Measurements from ENCODE around the gene CCR8.
"Not testable (repeated sequence)": the region's sequence is repeated elsewhere in the genome, so short reads cannot be mapped to it uniquely, and the experiment has no call there.

CCR8 gene

DNA sequence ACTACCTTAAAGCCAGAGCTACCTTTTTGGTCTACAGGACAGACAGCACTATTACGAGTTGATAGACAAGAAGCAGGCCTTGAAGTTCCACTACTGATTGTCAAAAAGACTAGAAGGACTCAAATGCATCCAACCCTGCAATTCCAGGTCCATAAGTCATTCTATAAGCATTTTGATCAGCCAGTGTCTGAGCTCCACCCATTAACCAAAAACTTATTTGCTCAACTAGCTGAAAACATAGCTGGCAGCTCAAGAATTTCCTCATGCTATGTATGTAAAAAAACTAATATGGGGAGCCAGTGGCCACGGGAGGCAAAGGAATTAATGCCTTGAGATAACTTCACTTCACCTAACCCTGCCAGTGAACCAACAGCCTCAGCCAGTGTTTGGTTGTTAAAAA is 21.6 kb downstream of the CCR8 start:
- H3K27ac ChIP-seq (replicated peaks; ENCODE audit: low read length); DNase-seq (ENCODE audit: low spot score); H3K9ac ChIP-seq (ENCODE audit: low read depth, low read length, poor library complexity); H3K36me3 ChIP-seq (replicated peaks in 1 of 2; ENCODE audit: control insufficient read depth in 2 of 2, insufficient read depth in 2 of 2, low read length in 2 of 2); H3K79me1 ChIP-seq (ENCODE audit: low read depth, low read length); H3K9me3 ChIP-seq (replicated peaks in 1 of 2; ENCODE audit: control insufficient read depth in 2 of 2, insufficient read depth in 1 of 2, low read depth in 1 of 2, low read length in 2 of 2); H2AK5ac ChIP-seq (ENCODE audit: low read depth, low read length); H3K27me3 ChIP-seq (ENCODE audit: control insufficient read depth in 3 of 3, insufficient read depth in 3 of 3, low read depth in 1 of 3, low read length in 3 of 3); H2BK12ac ChIP-seq (ENCODE audit: low read length); H2BK5ac ChIP-seq (ENCODE audit: low read length); H3K4me2 ChIP-seq (ENCODE audit: insufficient read depth, low read length, poor library complexity, severe bottlenecking); H2BK15ac ChIP-seq (ENCODE audit: low read length); H3K4me3 ChIP-seq (ENCODE audit: low read length in 2 of 2); H3K4me1 ChIP-seq (ENCODE audit: control insufficient read depth in 2 of 2, insufficient read depth in 1 of 2, low read depth in 1 of 2, low read length in 2 of 2); H3K4ac ChIP-seq (ENCODE audit: low read length); H2AFZ ChIP-seq (ENCODE audit: low read length); H3K18ac ChIP-seq (ENCODE audit: low read length); H4K91ac ChIP-seq (ENCODE audit: low read depth, low read length, poor library complexity); H3K23ac ChIP-seq (ENCODE audit: low read depth, low read length, poor library complexity); H2BK120ac ChIP-seq (ENCODE audit: low read depth, low read length); H3K14ac ChIP-seq (ENCODE audit: low read length); H4K8ac ChIP-seq (ENCODE audit: low read depth, low read length): not testable (repeated sequence)
- WGBS, 2 donors (ENCODE audit: extremely low coverage in 2 of 2, insufficient read length in 2 of 2, insufficient replicate concordance in 1 of 2): no CpG with 5 or more reads among the region's 2 CpGs

DNA sequence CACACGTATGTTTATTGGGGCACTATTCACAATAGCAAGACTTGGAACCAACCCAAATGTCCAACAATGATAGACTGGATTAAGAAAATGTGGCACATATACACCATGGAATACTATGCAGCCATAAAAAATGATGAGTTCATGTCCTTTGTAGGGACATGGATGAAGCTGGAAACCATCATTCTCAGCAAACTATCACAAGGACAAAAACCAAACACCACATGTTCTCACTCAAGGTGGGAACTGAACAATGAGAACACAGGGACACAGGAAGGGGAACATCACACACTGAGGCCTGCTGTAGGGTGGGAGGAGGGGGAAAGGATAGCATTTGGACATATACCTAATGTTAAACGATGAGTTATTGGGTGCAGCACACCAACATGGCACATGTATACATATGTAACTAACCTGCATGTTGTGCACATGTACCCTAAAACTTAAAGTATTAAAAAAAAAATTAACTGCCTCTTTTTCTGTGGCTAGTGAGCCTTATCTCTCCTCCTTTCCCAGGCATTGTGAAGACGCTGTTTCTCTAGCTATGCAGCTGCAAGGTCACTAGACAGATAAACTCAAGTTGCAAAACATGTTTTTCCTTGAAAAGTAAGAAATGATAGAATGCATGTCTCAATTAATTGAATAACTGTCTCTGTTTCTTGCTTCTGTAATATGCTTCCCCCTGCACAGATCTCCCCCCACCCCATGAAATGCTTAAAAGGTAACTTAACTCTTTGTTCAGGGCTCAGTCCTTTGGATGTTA is 23.8 kb downstream of the CCR8 start:
- H3K36me3 ChIP-seq (replicated peaks in 1 of 2; ENCODE audit: control insufficient read depth in 2 of 2, insufficient read depth in 2 of 2, low read length in 2 of 2); H3K9me3 ChIP-seq (replicated peaks in 1 of 2; ENCODE audit: control insufficient read depth in 2 of 2, insufficient read depth in 1 of 2, low read depth in 1 of 2, low read length in 2 of 2); H3K4me2 ChIP-seq (ENCODE audit: insufficient read depth, low read length, poor library complexity, severe bottlenecking); H3K14ac ChIP-seq (ENCODE audit: low read length); H2BK5ac ChIP-seq (ENCODE audit: low read length); H2AK5ac ChIP-seq (ENCODE audit: low read depth, low read length); H3K27ac ChIP-seq (replicated peaks; ENCODE audit: low read length); H2AFZ ChIP-seq (ENCODE audit: low read length); H3K4me3 ChIP-seq (ENCODE audit: low read length in 2 of 2); H3K4me1 ChIP-seq (ENCODE audit: control insufficient read depth in 2 of 2, insufficient read depth in 1 of 2, low read depth in 1 of 2, low read length in 2 of 2); H3K9ac ChIP-seq (ENCODE audit: low read depth, low read length, poor library complexity); H3K4ac ChIP-seq (ENCODE audit: low read length); H3K79me1 ChIP-seq (ENCODE audit: low read depth, low read length); H2BK12ac ChIP-seq (ENCODE audit: low read length); H2BK120ac ChIP-seq (ENCODE audit: low read depth, low read length); H4K8ac ChIP-seq (ENCODE audit: low read depth, low read length); H2BK15ac ChIP-seq (ENCODE audit: low read length); H3K23ac ChIP-seq (ENCODE audit: low read depth, low read length, poor library complexity); H4K91ac ChIP-seq (ENCODE audit: low read depth, low read length, poor library complexity); H3K18ac ChIP-seq (ENCODE audit: low read length); H3K27me3 ChIP-seq (ENCODE audit: control insufficient read depth in 3 of 3, insufficient read depth in 3 of 3, low read depth in 1 of 3, low read length in 3 of 3); DNase-seq (ENCODE audit: low spot score): not testable (repeated sequence)
- WGBS, 2 donors (ENCODE audit: extremely low coverage in 2 of 2, insufficient read length in 2 of 2, insufficient replicate concordance in 1 of 2): no CpG with 5 or more reads among the region's 3 CpGs

DNA sequence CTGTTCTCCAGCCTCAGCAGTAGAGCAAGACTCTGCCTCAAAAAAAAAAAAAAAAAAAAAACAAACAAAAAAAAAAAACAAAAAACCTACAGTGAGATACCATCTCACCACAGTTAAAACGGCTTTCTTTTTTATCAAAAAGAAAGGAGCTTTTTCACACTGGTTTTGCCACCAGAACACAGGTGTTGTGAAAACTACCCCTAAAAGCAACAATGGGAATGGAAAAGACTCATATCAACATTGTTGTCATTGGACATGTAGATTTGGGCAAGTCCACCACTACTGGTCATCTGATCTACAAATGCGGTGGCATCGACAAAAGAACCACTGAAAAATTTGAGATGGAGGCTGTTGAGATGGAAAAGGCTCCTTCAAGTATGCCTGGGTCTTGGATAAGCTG is 28.8 kb downstream of the CCR8 start:
- H3K23ac ChIP-seq (ENCODE audit: low read depth, low read length, poor library complexity): no peak overlapping the region
- H4K91ac ChIP-seq (ENCODE audit: low read depth, low read length, poor library complexity): no peak overlapping the region
- no peaks in the 10 kb centered on the region for H3K9me3 ChIP-seq (replicated peaks in 1 of 2; ENCODE audit: control insufficient read depth in 2 of 2, insufficient read depth in 1 of 2, low read depth in 1 of 2, low read length in 2 of 2)
- WGBS, 2 donors (ENCODE audit: extremely low coverage in 2 of 2, insufficient read length in 2 of 2, insufficient replicate concordance in 1 of 2): no CpG with 5 or more reads among the region's 3 CpGs
- H2BK5ac ChIP-seq (ENCODE audit: low read length): no peak overlapping the region
- H3K4ac ChIP-seq (ENCODE audit: low read length): no peak overlapping the region
- H3K4me2 ChIP-seq (ENCODE audit: insufficient read depth, low read length, poor library complexity, severe bottlenecking): no peak overlapping the region
- no peak overlapping the region for H2BK15ac ChIP-seq (ENCODE audit: low read length)
- no peak overlapping the region for H3K18ac ChIP-seq (ENCODE audit: low read length)
- no peak for DNase-seq (ENCODE audit: low spot score)
- no peak overlapping the region for H2BK120ac ChIP-seq (ENCODE audit: low read depth, low read length)
- no peaks in the 10 kb centered on the region for H3K36me3 ChIP-seq (replicated peaks in 1 of 2; ENCODE audit: control insufficient read depth in 2 of 2, insufficient read depth in 2 of 2, low read length in 2 of 2)
- no peak overlapping the region for H2AK5ac ChIP-seq (ENCODE audit: low read depth, low read length)
- H3K9ac ChIP-seq (ENCODE audit: low read depth, low read length, poor library complexity): no peak overlapping the region
- H3K4me1 ChIP-seq (ENCODE audit: control insufficient read depth in 2 of 2, insufficient read depth in 1 of 2, low read depth in 1 of 2, low read length in 2 of 2): peaks cover 0 to 4% of the 10 kb centered on the region in 2 donors
- H3K14ac ChIP-seq (ENCODE audit: low read length): no peak overlapping the region
- no peak overlapping the region for H4K8ac ChIP-seq (ENCODE audit: low read depth, low read length)
- no peak overlapping the region for H2BK12ac ChIP-seq (ENCODE audit: low read length)
- no peak overlapping the region for H3K27ac ChIP-seq (replicated peaks; ENCODE audit: low read length)
- H2AFZ ChIP-seq (ENCODE audit: low read length): no peak overlapping the region
- peaks cover 0 to 3% (median 0%) of the 10 kb centered on the region in 3 experiments for H3K27me3 ChIP-seq (ENCODE audit: control insufficient read depth in 3 of 3, insufficient read depth in 3 of 3, low read depth in 1 of 3, low read length in 3 of 3)
- no peak overlapping the region for H3K4me3 ChIP-seq (ENCODE audit: low read length in 2 of 2)
- H3K79me1 ChIP-seq (ENCODE audit: low read depth, low read length): no peaks in the 10 kb centered on the region

DNA sequence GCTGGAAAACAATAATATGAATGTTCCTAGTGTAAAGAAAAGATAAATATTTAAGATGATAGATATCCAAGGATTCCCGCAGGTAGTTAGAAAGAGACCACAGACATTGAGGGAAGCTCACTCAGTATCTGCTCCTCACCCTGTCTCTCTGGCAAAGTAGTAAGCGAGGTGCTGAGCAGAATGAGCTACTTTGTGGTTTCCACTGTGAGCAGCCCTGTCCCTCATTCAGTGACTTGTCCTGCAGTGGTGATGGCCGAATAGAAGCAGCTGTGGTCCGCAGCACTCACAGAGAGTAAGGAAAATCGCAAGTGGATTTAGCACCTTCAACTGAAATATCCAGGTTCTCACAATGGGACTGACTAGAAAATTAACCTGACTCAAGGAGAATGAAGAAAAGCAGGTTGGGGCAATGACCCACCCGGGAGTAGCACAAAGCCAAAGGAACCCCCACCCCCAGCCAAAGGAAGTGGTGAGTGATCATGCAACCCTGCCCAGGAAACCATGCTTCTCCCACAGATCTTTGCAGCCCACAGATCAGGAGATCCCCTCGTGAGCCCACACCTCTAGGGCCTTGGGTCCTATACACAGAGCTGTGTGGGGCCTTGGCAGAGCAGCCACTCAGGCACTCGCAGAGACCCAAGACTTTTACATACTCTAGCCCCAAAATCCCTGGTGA is 31.9 kb downstream of the CCR8 start:
- no CpG with 5 or more reads among the region's 8 CpGs for WGBS, 2 donors (ENCODE audit: extremely low coverage in 2 of 2, insufficient read length in 2 of 2, insufficient replicate concordance in 1 of 2)
- Histone ChIP-seq H4K8ac (ENCODE audit: low read depth, low read length) (no peak overlapping the region), H3K23ac (ENCODE audit: low read depth, low read length, poor library complexity) (no peak overlapping the region), H4K91ac (ENCODE audit: low read depth, low read length, poor library complexity) (no peak overlapping the region), H3K9me3 (replicated peaks in 1 of 2; ENCODE audit: control insufficient read depth in 2 of 2, insufficient read depth in 1 of 2, low read depth in 1 of 2, low read length in 2 of 2) (no peaks in the 10 kb centered on the region), H2BK12ac (ENCODE audit: low read length) (no peak overlapping the region), H2BK5ac (ENCODE audit: low read length) (no peak overlapping the region), H3K4me2 (ENCODE audit: insufficient read depth, low read length, poor library complexity, severe bottlenecking) (no peak overlapping the region), H3K4me1 (ENCODE audit: control insufficient read depth in 2 of 2, insufficient read depth in 1 of 2, low read depth in 1 of 2, low read length in 2 of 2) (peaks cover 0 to 4% of the 10 kb centered on the region in 2 donors), H3K27ac (replicated peaks; ENCODE audit: low read length) (no peak overlapping the region), H3K79me1 (ENCODE audit: low read depth, low read length) (no peaks in the 10 kb centered on the region), H3K4ac (ENCODE audit: low read length) (no peak overlapping the region), H3K9ac (ENCODE audit: low read depth, low read length, poor library complexity) (no peak overlapping the region), H2AFZ (ENCODE audit: low read length) (no peak overlapping the region), H3K14ac (ENCODE audit: low read length) (peak overlapping the region; percentile 2), H2AK5ac (ENCODE audit: low read depth, low read length) (no peak overlapping the region), H3K36me3 (replicated peaks in 1 of 2; ENCODE audit: control insufficient read depth in 2 of 2, insufficient read depth in 2 of 2, low read length in 2 of 2) (no peaks in the 10 kb centered on the region), H2BK120ac (ENCODE audit: low read depth, low read length) (no peak overlapping the region), H2BK15ac (ENCODE audit: low read length) (no peak overlapping the region), H3K18ac (ENCODE audit: low read length) (no peak overlapping the region), H3K4me3 (ENCODE audit: low read length in 2 of 2) (no peak overlapping the region), H3K27me3 (ENCODE audit: control insufficient read depth in 3 of 3, insufficient read depth in 3 of 3, low read depth in 1 of 3, low read length in 3 of 3) (peaks cover 0 to 3% (median 0%) of the 10 kb centered on the region in 3 experiments)
- DNase-seq (ENCODE audit: low spot score): no peak

All from neuronal stem cell (in vitro differentiated cells).